Body of pancreas (tissue), 4 donors: ENCODE measurements around the gene CROCC2.

ENCODE experiments used
- CTCF ChIP-seq, 7 experiments: fragments of 450-650 bp in 4 of 7; fragments of 200-600 bp in 3 of 7; sonication (generic) in 3 of 7; IDR thresholded peaks; one replicate each; pipeline ENCODE4 v1.5.1; 2016 to 2019; ENCODE audit warnings: antibody characterized with exemption in 7 of 7
- POLR2A ChIP-seq, 3 donors: fragments of 450-650 bp; IDR thresholded peaks; one replicate each; pipeline ENCODE4 v1.6.1; 2016; ENCODE audit warnings: antibody characterized with exemption in 3 of 3, mild to moderate bottlenecking in 2 of 3

- TF ChIP-seq CTCF (IDR thresholded peaks at IDR 0.05) (no peak), POLR2A (IDR thresholded peaks at IDR 0.05) (no peak)
These were observed 43.9 kb downstream of the CROCC2 start for GRCh38 chr2:240949791-240950705.
